M059J (cell line): Measurements from ENCODE around the gene OR2T5. TPM values are rescaled to one million over a fixed set of nuclear protein-coding genes. Genes with fewer than 3 reads are reported as not detected.
"Not testable (repeated sequence)": the region's sequence is repeated elsewhere in the genome, so short reads cannot be mapped to it uniquely, and the experiment has no call there.

Source experiments
- DNase-seq: peaks from one replicate; pipeline ENCODE4 v3.0.0-alpha.2; 2012; ENCODE audit warnings: low read depth
- total RNA-seq: library from RNA; depleted of rRNA; stranded (reverse); fragments of >200 nt; shearing (Covaris generic); gene quantifications from 2 replicates; pipeline ENCODE4 v1.2.3, GENCODE V29; 2014; rRNA removed

Gene OR2T5
- total RNA-seq, result not detected in 2 replicates

- not testable (repeated sequence) for DNase-seq
Observed at GRCh38 chr1:248488289-248488688, at the start of gene OR2T5. Gene OR2T5, plus strand, starts transcription at chr1:248488589. Its CDS starts 0 bp downstream, at chr1:248488589.

- DNase-seq, result not testable (repeated sequence)
Observed at GRCh38 chr1:248438668-248439067, 49.7 kb upstream of the OR2T5 start.

- DNase-seq, result not testable (repeated sequence)
Observed at GRCh38 chr1:248439283-248439682, 49.1 kb upstream of the OR2T5 start.

GRCh38 chr1:248442500-248443277 is 45.7 kb upstream of the OR2T5 start:
- DNase-seq, result not testable (repeated sequence)

- not testable (repeated sequence) for DNase-seq
Observed at GRCh38 chr1:248444603-248445002, 43.8 kb upstream of the OR2T5 start.

- not testable (repeated sequence) for DNase-seq
Observed at GRCh38 chr1:248445399-248445798, 43.0 kb upstream of the OR2T5 start, which contains the start of gene OR2T2. Gene OR2T2, plus strand, starts transcription at chr1:248445637. Its CDS starts 7,161 bp downstream, at chr1:248452798.

- DNase-seq, result not testable (repeated sequence)
Observed at GRCh38 chr1:248448409-248449074, 39.8 kb upstream of the OR2T5 start.

GRCh38 chr1:248449821-248450465 is 38.4 kb upstream of the OR2T5 start:
- DNase-seq, result not testable (repeated sequence)

GRCh38 chr1:248450466-248451145 is 37.8 kb upstream of the OR2T5 start:
- not testable (repeated sequence) for DNase-seq

GRCh38 chr1:248453619-248454018 is 34.8 kb upstream of the OR2T5 start:
- not testable (repeated sequence) for DNase-seq

GRCh38 chr1:248455045-248455444 is 33.3 kb upstream of the OR2T5 start:
- DNase-seq, result not testable (repeated sequence)

GRCh38 chr1:248456635-248457034 is 31.8 kb upstream of the OR2T5 start:
- DNase-seq, result not testable (repeated sequence)

- not testable (repeated sequence) for DNase-seq
Observed at GRCh38 chr1:248459117-248459516, 29.3 kb upstream of the OR2T5 start.

- DNase-seq, result no peak
Observed at GRCh38 chr1:248471154-248471553, 17.2 kb upstream of the OR2T5 start.

- not testable (repeated sequence) for DNase-seq
Observed at GRCh38 chr1:248472111-248472510, 16.3 kb upstream of the OR2T5 start.

GRCh38 chr1:248473051-248473450 is 15.3 kb upstream of the OR2T5 start, which contains the start of gene OR2T3:
Gene OR2T3, plus strand, starts transcription at chr1:248473351. Its CDS starts 0 bp downstream, at chr1:248473351.
- DNase-seq, result not testable (repeated sequence)

- not testable (repeated sequence) for DNase-seq
Observed at GRCh38 chr1:248475660-248476059, 12.7 kb upstream of the OR2T5 start.

- DNase-seq, result not testable (repeated sequence)
Observed at GRCh38 chr1:248481686-248482579, 6.5 kb upstream of the OR2T5 start.

GRCh38 chr1:248496661-248497060 is 8.3 kb downstream of the OR2T5 start:
- DNase-seq, result not testable (repeated sequence)

- not testable (repeated sequence) for DNase-seq
Observed at GRCh38 chr1:248500305-248501035, 12.1 kb downstream of the OR2T5 start.
